DND-41 (cell line): ENCODE data around the gene AEN.

Source experiments
- EZH2 ChIP-seq: IDR thresholded peaks from 3 replicates; pipeline ENCODE4 v1.6.1; 2012; ENCODE audit warnings: borderline replicate concordance, low read depth, mild to moderate bottlenecking, moderate library complexity, low read length, inconsistent platforms; ENCODE audit not compliant: severe bottlenecking
- TF ChIP-seq, protein P1 (sequence below): IDR thresholded peaks from 2 replicates; pipeline ENCODE4 v1.5.1; 2012; ENCODE audit warnings: borderline replicate concordance, low read length, moderate library complexity, mild to moderate bottlenecking; ENCODE audit not compliant: poor library complexity, severe bottlenecking; ENCODE audit errors: extremely low read depth

DNA sequence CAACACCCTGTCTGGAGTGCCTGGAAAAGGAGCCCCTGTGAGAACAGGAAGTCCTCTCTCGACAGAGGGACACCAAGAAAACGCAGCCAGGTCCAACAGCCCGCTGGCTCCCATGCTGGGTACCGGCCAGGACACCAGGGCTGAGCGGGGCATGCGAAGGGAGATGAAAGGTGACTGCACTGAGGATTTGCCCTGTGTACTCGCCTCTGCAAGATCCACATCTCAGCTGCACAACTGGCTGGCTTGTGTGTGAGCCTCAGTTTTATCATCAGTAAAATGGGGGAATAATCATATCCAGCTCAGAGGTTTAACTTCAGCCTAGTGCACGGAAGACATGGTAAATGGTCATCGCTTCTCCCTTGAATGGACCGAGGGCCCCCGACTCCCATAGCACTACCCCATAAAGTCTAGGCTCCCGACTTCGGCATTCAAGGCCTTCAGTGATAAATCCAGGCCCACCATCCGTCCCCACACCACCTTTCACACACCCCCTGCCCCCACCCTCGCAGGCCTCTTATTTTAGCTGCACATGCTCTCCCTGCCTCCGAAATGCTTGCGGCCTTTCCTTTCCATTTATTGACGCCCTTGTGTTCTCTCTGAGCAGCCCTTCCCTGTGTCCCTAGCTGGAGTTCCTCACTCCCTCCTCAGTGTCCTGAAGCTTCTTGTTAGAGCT is 33.4 kb downstream of the AEN start:
- TF ChIP-seq, protein P1, sequence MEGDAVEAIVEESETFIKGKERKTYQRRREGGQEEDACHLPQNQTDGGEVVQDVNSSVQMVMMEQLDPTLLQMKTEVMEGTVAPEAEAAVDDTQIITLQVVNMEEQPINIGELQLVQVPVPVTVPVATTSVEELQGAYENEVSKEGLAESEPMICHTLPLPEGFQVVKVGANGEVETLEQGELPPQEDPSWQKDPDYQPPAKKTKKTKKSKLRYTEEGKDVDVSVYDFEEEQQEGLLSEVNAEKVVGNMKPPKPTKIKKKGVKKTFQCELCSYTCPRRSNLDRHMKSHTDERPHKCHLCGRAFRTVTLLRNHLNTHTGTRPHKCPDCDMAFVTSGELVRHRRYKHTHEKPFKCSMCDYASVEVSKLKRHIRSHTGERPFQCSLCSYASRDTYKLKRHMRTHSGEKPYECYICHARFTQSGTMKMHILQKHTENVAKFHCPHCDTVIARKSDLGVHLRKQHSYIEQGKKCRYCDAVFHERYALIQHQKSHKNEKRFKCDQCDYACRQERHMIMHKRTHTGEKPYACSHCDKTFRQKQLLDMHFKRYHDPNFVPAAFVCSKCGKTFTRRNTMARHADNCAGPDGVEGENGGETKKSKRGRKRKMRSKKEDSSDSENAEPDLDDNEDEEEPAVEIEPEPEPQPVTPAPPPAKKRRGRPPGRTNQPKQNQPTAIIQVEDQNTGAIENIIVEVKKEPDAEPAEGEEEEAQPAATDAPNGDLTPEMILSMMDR, result no peak
- TF ChIP-seq EZH2, result no peak
